SU-DHL-6 (cell line): ENCODE results near the gene PDCD1LG2.
"Not testable (repeated sequence)": the region's sequence is repeated elsewhere in the genome, so short reads cannot be mapped to it uniquely, and the experiment has no call there.

Source experiments
- EZH2phosphoT487 ChIP-seq: fragments of 200-600 bp; sonication (generic), shearing (Covaris generic); conservative IDR thresholded peaks from 2 replicates; pipeline ENCODE4 v1.6.1; 2018; ENCODE audit warnings: mild to moderate bottlenecking, antibody characterized with exemption, low read length, moderate library complexity, mixed read lengths
- TF ChIP-seq, protein P1 (sequence below): fragments of 200-600 bp; sonication (generic); IDR thresholded peaks from one replicate; pipeline ENCODE4 v1.5.1; 2017; ENCODE audit warnings: antibody characterized with exemption, mild to moderate bottlenecking, low read length, moderate library complexity; ENCODE audit not compliant: insufficient read depth, poor library complexity, severe bottlenecking

DNA sequence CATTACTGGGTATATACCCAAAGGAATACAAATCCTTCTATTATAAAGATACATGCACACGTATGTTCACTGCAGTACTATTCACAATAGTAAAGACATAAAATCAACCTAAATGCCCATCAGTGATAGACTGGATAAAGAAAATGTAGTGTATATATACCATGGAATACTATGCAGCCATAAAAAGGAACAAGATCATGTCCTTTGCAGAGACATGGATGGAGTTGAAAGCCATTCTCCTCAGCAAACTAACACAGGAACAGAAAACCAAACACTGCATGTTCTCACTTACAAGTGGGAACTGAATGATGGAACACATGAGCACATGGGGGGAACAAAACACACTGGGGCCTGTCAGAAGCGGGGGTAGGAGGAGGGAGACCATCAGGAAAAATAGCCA is 71.4 kb downstream of the PDCD1LG2 start:
- TF ChIP-seq, protein P1, sequence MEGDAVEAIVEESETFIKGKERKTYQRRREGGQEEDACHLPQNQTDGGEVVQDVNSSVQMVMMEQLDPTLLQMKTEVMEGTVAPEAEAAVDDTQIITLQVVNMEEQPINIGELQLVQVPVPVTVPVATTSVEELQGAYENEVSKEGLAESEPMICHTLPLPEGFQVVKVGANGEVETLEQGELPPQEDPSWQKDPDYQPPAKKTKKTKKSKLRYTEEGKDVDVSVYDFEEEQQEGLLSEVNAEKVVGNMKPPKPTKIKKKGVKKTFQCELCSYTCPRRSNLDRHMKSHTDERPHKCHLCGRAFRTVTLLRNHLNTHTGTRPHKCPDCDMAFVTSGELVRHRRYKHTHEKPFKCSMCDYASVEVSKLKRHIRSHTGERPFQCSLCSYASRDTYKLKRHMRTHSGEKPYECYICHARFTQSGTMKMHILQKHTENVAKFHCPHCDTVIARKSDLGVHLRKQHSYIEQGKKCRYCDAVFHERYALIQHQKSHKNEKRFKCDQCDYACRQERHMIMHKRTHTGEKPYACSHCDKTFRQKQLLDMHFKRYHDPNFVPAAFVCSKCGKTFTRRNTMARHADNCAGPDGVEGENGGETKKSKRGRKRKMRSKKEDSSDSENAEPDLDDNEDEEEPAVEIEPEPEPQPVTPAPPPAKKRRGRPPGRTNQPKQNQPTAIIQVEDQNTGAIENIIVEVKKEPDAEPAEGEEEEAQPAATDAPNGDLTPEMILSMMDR: not testable (repeated sequence)
- TF ChIP-seq EZH2phosphoT487: not testable (repeated sequence)
